Activated naive CD4-positive, alpha-beta T cell treated with anti-CD3 and anti-CD28 coated beads, Interleukin-2, amount 10 ng/mL, durations not matched to agents 7 days and 5 days (primary cell): Measurements from ENCODE around the gene NCAN.
"Not testable (repeated sequence)": the region's sequence is repeated elsewhere in the genome, so short reads cannot be mapped to it uniquely, and the experiment has no call there.

Experiments used
- CTCF ChIA-PET: fragments of 350-600 bp; sonication (Branson Sonifier 250); formaldehyde crosslinking; loops from one replicate; lab custom pipeline; 2021; ENCODE audit warnings: antibody characterized with exemption; lab: Charles Lee
- DNase-seq: peaks from one replicate; pipeline ENCODE4 v3.0.0-alpha.2; 2020
- H3K27ac Mint-ChIP-seq: one replicate; pipeline ENCODE4 v1.8.0; 2021; ENCODE audit warnings: mild to moderate bottlenecking, moderate library complexity, mixed read lengths
- H3K27me3 Mint-ChIP-seq: one replicate; pipeline ENCODE4 v1.8.0; 2021; ENCODE audit warnings: mild to moderate bottlenecking, mixed read lengths
- H3K36me3 Mint-ChIP-seq: one replicate; pipeline ENCODE4 v1.8.0; 2021; ENCODE audit warnings: mixed read lengths
- H3K4me1 Mint-ChIP-seq: one replicate; pipeline ENCODE4 v1.8.0; 2021; ENCODE audit warnings: mixed read lengths
- H3K4me3 Mint-ChIP-seq: one replicate; pipeline ENCODE4 v1.8.0; 2021; ENCODE audit warnings: mild to moderate bottlenecking, moderate library complexity, mixed read lengths
- H3K9me3 Mint-ChIP-seq: one replicate; pipeline ENCODE4 v1.8.0; 2021; ENCODE audit warnings: mixed read lengths

The NCAN gene

GRCh38 chr19:19205416-19206410 is 6.0 kb upstream of the NCAN start:
- CTCF ChIA-PET, result interaction anchor here (0.7 to 1.3 kb wide), 3 partner anchors 11 to 20 kb away, joined by 3 read pairs; no protein-coding TSS in a partner anchor
- no peak overlapping the region for H3K27ac Mint-ChIP-seq
- H3K4me3 Mint-ChIP-seq, result no peak overlapping the region
- DNase-seq, result no peak
- peaks cover 51% of the 10 kb centered on the region for H3K4me1 Mint-ChIP-seq
- H3K36me3 Mint-ChIP-seq, result peaks cover 9% of the 10 kb centered on the region
- peaks cover 36% of the 10 kb centered on the region for H3K27me3 Mint-ChIP-seq
- peaks cover 12% of the 10 kb centered on the region for H3K9me3 Mint-ChIP-seq

DNA sequence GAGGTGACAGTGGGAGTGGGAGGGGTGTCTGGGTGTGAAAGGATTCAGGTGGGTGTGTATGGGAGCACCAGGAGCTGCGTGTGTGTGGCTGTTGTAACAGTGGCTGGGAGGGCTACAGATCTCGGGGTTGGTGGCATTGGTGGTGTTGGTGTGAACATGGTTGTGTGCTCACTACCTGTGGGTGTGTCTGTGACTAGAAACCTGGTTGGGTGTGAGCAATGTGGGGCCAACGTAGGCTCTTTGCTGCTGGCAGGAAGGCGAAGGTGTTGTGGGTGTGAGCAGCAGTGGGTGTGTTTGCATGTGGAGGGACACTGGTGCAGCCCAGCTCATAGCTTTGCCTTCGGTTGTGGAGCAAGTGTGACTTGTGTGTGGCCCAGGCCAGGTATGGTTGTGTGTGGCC is 4.8 kb upstream of the NCAN start:
- CTCF ChIA-PET, result interaction anchor here (1.1 to 1.3 kb wide), 2 partner anchors 10 to 18 kb away, joined by 3 read pairs; no protein-coding TSS in a partner anchor
- H3K9me3 Mint-ChIP-seq, result peaks cover 12% of the 10 kb centered on the region
- H3K4me1 Mint-ChIP-seq, result peaks cover 48% of the 10 kb centered on the region
- peak overlapping the region; percentile 53 for H3K27ac Mint-ChIP-seq
- DNase-seq, result no peak
- H3K4me3 Mint-ChIP-seq, result no peak overlapping the region
- H3K27me3 Mint-ChIP-seq, result peaks cover 48% of the 10 kb centered on the region
- H3K36me3 Mint-ChIP-seq, result peaks cover 9% of the 10 kb centered on the region

DNA sequence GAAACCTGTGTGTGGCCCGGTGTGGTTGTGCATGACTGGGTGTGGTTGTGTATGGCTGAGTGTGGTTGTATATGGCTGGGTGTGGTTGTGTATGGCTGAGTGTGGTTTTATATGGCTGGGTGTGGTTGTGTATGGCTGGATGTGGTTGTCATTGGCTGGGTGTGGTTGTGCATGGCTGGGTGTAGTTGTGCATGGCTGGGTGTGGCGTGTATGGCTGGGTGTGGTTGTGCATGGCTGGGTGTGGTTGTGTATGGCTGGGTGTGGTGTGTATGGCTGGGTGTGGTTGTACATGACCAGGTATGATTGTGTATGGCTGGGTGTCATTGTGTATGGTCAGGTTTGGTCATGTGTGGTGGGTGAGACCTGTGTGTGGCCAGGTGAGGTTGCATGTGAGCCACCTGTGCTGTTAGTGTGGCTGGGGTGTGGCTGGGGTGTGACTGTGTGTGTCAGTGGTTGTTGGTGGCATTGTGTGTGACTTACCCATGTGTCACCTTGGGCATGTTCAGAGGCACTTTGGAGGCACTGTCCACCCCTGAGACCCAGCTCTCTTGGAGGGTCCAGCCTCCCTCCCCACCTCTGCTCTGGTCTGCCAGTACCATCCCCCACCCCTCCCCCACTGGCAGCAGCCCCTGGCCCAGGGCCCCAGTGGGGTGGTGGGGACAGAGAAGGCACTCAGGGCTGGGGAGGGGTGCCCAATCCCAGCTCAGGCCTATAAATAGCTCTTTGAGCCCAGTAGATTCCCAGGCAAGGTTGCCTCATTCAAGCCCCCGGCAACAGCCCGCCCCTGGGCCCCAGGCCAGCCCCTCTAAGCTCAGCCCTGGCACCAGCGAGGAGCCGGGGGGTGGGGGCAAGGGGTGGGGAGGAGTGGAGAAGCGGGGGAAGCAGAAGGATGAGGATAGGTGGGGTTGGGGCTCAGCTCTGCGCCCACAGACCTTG is 3.9 kb upstream of the NCAN start:
- peak overlapping the region; percentile 78 for H3K27ac Mint-ChIP-seq

GRCh38 chr19:19209372-19209771 is 2.4 kb upstream of the NCAN start:
- CTCF ChIA-PET, result no interaction called here
- no peak overlapping the region for H3K4me3 Mint-ChIP-seq
- H3K36me3 Mint-ChIP-seq, result peaks cover 3% of the 10 kb centered on the region
- peaks cover 12% of the 10 kb centered on the region for H3K9me3 Mint-ChIP-seq
- DNase-seq, result no peak
- H3K27ac Mint-ChIP-seq, result no peak overlapping the region
- H3K27me3 Mint-ChIP-seq, result peaks cover 73% of the 10 kb centered on the region
- peaks cover 30% of the 10 kb centered on the region for H3K4me1 Mint-ChIP-seq

More for the DNA sequence above, 3.9 kb upstream of the NCAN start:
- H3K36me3 Mint-ChIP-seq, result peaks cover 5% of the 10 kb centered on the region
- peaks cover 58% of the 10 kb centered on the region for H3K27me3 Mint-ChIP-seq
- DNase-seq, result no peak
- H3K4me1 Mint-ChIP-seq, result peaks cover 39% of the 10 kb centered on the region
- CTCF ChIA-PET, result no interaction called here
- peaks cover 12% of the 10 kb centered on the region for H3K9me3 Mint-ChIP-seq
- no peak overlapping the region for H3K4me3 Mint-ChIP-seq

DNA sequence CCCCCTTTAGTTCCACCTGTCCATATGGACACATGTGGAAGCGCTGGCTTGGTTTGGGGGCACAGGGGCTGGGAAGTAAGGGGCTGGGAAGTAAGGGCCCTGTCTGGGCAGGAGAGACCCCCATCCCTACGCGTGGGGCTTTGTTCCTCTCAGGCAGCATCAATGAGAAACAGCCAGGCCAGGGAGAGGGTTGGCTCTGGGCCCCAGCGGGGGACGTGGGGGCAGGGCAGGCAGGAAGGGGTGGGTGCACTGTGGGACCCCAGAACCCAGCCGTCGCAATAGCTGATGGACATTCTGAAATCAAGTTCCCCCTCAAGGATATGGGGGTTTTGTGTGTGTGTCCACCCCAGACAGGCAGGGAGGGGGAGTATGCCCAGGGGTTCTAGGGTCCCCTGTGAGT is 1.2 kb downstream of the NCAN start:
- peaks cover 80% of the 10 kb centered on the region for H3K27me3 Mint-ChIP-seq
- no peak overlapping the region for H3K27ac Mint-ChIP-seq
- H3K36me3 Mint-ChIP-seq, result no peaks in the 10 kb centered on the region
- H3K4me1 Mint-ChIP-seq, result peaks cover under 1% of the 10 kb centered on the region
- H3K9me3 Mint-ChIP-seq, result no peaks in the 10 kb centered on the region
- H3K4me3 Mint-ChIP-seq, result no peak overlapping the region
- CTCF ChIA-PET, result no interaction called here
- DNase-seq, result no peak

DNA sequence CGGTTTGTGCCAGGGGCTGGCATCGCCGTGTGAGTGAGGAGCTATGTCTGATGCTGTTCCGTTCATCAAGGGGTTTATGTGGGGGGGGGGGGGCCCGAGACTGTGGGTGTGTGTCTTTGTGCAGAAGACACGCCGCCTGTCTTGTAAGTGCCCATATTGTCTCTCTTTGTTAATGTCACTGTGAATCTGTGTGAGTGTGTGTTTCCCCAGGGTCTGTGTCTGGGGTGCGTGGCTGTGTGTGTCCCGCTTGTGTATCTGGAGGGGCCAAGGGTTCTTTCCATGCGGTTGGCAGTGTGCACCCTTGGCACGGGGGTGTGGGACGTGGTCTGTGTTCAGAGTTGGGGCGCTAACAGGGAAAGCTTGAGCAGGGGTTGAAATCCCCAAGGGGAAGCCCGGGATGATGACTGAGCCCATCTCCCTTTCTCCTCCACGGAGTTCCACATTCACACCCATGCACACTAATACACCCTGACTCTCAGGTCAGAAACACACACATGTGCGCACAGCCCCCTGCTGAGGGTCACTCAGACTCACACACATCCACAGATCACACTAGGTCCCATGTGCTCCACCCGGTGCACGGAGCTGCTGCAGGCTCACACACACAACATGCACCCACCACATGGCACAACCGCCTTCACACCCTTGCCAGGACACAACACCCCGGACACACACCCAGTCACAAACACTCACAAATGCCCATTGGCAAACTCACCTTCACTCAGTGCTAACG is 1.8 kb downstream of the NCAN start:
- no peak overlapping the region for H3K27ac Mint-ChIP-seq
- CTCF ChIA-PET, result interaction anchor here (1.5 kb wide), 1 partner anchor 11 kb away, joined by 5 read pairs; no protein-coding TSS in a partner anchor
- no peaks in the 10 kb centered on the region for H3K36me3 Mint-ChIP-seq
- peaks cover 80% of the 10 kb centered on the region for H3K27me3 Mint-ChIP-seq
- H3K9me3 Mint-ChIP-seq, result no peaks in the 10 kb centered on the region
- no peaks in the 10 kb centered on the region for H3K4me1 Mint-ChIP-seq
- H3K4me3 Mint-ChIP-seq, result no peak overlapping the region
- no peak for DNase-seq

GRCh38 chr19:19214159-19214490 is 2.4 kb downstream of the NCAN start:
- Mint-ChIP-seq H3K27ac (no peak overlapping the region), H3K4me3 (no peak overlapping the region), H3K9me3 (no peaks in the 10 kb centered on the region), H3K4me1 (no peaks in the 10 kb centered on the region), H3K36me3 (no peaks in the 10 kb centered on the region), H3K27me3 (peaks cover 79% of the 10 kb centered on the region)
- CTCF ChIA-PET, result interaction anchor here (0.9 to 1.5 kb wide), 2 partner anchors 10 to 11 kb away, joined by 3 to 5 read pairs; no protein-coding TSS in a partner anchor
- no peak for DNase-seq

DNA sequence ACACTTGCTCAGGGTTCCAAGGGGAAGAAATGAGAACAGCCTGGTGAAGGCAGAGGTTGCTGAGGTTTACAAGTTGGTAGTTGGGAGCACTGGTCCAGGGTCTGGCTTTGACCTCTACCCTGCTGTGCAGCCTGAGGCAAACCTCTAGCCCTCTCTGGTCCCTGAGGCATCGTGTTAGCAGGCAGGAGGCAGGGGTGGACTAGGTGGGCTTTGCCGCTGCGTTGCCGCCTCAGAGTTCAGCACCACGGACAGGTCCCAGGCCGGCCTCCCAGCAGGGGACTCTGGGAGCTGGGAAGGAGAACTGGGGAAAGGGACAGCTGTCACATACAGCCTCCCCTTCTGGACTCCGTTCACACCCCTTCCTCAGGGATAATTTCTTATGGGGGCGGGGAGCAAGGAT is 3.1 kb downstream of the NCAN start:
- H3K36me3 Mint-ChIP-seq, result no peaks in the 10 kb centered on the region
- DNase-seq, result peak; percentile 72
- no peak overlapping the region for H3K4me3 Mint-ChIP-seq
- H3K4me1 Mint-ChIP-seq, result no peaks in the 10 kb centered on the region
- CTCF ChIA-PET, result interaction anchor here (0.9 to 1.5 kb wide), 2 partner anchors 10 kb away, joined by 3 to 5 read pairs; no protein-coding TSS in a partner anchor
- H3K27me3 Mint-ChIP-seq, result peaks cover 71% of the 10 kb centered on the region
- no peak overlapping the region for H3K27ac Mint-ChIP-seq
- H3K9me3 Mint-ChIP-seq, result no peaks in the 10 kb centered on the region

DNA sequence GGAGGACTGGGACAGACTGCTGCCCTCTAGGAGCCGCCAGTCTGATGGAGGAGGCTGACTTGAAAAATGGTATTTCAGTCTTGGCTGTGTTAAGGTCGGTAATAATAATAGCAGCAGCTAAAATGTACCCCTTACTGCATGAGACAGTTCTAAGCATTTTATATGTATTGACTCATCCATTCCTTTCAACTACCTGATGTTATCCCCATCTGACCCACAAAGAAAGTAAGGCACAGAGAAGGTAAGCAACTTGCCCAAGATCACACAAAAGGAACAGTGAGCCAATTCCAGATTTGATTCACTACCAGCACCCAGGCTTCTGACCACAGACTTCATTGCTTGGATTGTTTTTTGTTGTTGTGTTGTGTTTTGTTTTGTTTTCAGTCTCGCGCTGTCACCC is 4.0 kb downstream of the NCAN start:
- Mint-ChIP-seq H3K27ac (no peak overlapping the region), H3K4me3 (no peak overlapping the region), H3K36me3 (no peaks in the 10 kb centered on the region), H3K9me3 (no peaks in the 10 kb centered on the region), H3K4me1 (no peaks in the 10 kb centered on the region), H3K27me3 (peaks cover 64% of the 10 kb centered on the region)
- no peak for DNase-seq
- CTCF ChIA-PET, result no interaction called here

DNA sequence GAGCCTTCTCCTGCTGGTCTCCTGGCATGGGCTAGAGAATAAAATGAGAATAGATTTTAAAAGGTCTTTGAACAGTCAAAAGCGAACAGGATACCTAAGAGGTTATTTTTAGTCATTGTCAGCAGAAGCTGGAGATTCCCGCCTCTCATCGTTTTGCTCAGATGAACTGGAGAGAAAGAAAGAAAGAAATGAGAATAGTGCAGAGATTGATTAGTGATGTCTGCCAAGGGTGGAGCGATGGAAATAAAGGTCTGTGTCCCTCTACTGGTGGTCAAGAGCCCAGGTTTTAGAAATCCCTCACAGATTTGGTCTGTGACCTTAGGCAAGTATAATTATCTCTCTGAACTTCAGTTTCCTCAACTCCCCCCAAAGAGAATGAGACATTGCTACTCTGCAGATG is 5.3 kb downstream of the NCAN start:
- no peaks in the 10 kb centered on the region for H3K9me3 Mint-ChIP-seq
- no peak for DNase-seq
- H3K4me3 Mint-ChIP-seq, result no peak overlapping the region
- H3K27me3 Mint-ChIP-seq, result peaks cover 51% of the 10 kb centered on the region
- CTCF ChIA-PET, result interaction anchor here (0.8 kb wide), 1 partner anchor 11 kb away, joined by 3 read pairs; no protein-coding TSS in a partner anchor
- no peaks in the 10 kb centered on the region for H3K4me1 Mint-ChIP-seq
- H3K27ac Mint-ChIP-seq, result no peak overlapping the region
- no peaks in the 10 kb centered on the region for H3K36me3 Mint-ChIP-seq

- no peaks in the 10 kb centered on the region for H3K36me3 Mint-ChIP-seq
- H3K27ac Mint-ChIP-seq, result no peak overlapping the region
- CTCF ChIA-PET, result no interaction called here
- H3K9me3 Mint-ChIP-seq, result no peaks in the 10 kb centered on the region
- no peak overlapping the region for H3K4me3 Mint-ChIP-seq
- no peak for DNase-seq
- H3K27me3 Mint-ChIP-seq, result peaks cover 39% of the 10 kb centered on the region
- no peaks in the 10 kb centered on the region for H3K4me1 Mint-ChIP-seq
Observed at GRCh38 chr19:19218911-19219310, 7.2 kb downstream of the NCAN start.

- H3K27ac Mint-ChIP-seq, H3K4me1 Mint-ChIP-seq, H3K4me3 Mint-ChIP-seq, H3K36me3 Mint-ChIP-seq, DNase-seq, H3K9me3 Mint-ChIP-seq, CTCF ChIA-PET: not testable (repeated sequence)
- H3K27me3 Mint-ChIP-seq, result peaks cover 38% of the 10 kb centered on the region
Observed at GRCh38 chr19:19221000-19221399, 9.2 kb downstream of the NCAN start.

DNA sequence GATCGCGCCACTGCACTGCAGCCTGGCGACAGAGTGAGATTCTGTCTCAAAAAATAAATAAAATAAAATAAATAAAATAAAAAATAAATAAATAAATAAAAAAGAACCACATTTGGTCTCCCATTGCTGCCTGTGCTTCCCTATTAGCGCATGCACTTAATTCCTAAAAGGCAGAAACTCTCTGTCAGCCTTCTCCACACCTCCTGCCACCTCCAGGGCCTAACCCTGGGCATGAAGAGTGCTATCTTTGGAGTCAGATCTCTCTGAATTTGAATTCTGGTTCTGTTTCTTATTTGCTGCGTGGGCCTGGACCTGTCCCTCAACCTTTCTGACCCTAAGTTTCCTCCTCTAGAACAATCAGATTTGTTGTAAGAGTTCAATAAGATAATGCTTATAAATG is 11.3 kb downstream of the NCAN start:
- CTCF ChIA-PET, result interaction anchor here (0.8 kb wide), 1 partner anchor 77 kb away, joined by 3 read pairs; no protein-coding TSS in a partner anchor
- Mint-ChIP-seq H3K4me1 (peaks cover 4% of the 10 kb centered on the region), H3K36me3 (no peaks in the 10 kb centered on the region), H3K4me3 (no peak overlapping the region), H3K27me3 (peaks cover 45% of the 10 kb centered on the region), H3K9me3 (no peaks in the 10 kb centered on the region), H3K27ac (no peak overlapping the region)
- DNase-seq, result no peak
